OCI-LY7 (cell line): ENCODE results near the gene STON1.

Experiments
- CTCF ChIP-seq: fragments of 200-600 bp; sonication (generic); conservative IDR thresholded peaks from 2 replicates; pipeline ENCODE4 v1.5.1; 2014; ENCODE audit warnings: mild to moderate bottlenecking, antibody characterized with exemption, low read length, moderate library complexity, mixed read lengths
- EZH2phosphoT487 ChIP-seq: fragments of 200-600 bp; sonication (generic); IDR thresholded peaks from 2 replicates; pipeline ENCODE4 v1.6.1; 2018; ENCODE audit warnings: low read depth, borderline replicate concordance, mild to moderate bottlenecking, mixed run types, antibody characterized with exemption, low read length, moderate library complexity, mixed read lengths

GRCh38 chr2:48584551-48584950 is 54.6 kb downstream of the STON1 start:
- TF ChIP-seq CTCF (no peak), EZH2phosphoT487 (no peak)
